Activated T-helper 1 cell treated with anti-CD3 and anti-CD28 coated beads, Interleukin-2, amount 50 U/mL, for 16 hours (primary cell): ENCODE data around the gene USP22.

Experiments used
- DNase-seq, 2 donors: peaks; one replicate each; pipeline ENCODE4 v3.0.0-alpha.2; 2020; ENCODE audit warnings: low read depth in 1 of 2, low spot score in 1 of 2

The USP22 gene

GRCh38 chr17:21021208-21021803 lies 21.5 kb downstream of the USP22 start:
- DNase-seq = no peak

- DNase-seq = no peak
Measured at GRCh38 chr17:21020622-21021021, 22.2 kb downstream of the USP22 start.

DNA sequence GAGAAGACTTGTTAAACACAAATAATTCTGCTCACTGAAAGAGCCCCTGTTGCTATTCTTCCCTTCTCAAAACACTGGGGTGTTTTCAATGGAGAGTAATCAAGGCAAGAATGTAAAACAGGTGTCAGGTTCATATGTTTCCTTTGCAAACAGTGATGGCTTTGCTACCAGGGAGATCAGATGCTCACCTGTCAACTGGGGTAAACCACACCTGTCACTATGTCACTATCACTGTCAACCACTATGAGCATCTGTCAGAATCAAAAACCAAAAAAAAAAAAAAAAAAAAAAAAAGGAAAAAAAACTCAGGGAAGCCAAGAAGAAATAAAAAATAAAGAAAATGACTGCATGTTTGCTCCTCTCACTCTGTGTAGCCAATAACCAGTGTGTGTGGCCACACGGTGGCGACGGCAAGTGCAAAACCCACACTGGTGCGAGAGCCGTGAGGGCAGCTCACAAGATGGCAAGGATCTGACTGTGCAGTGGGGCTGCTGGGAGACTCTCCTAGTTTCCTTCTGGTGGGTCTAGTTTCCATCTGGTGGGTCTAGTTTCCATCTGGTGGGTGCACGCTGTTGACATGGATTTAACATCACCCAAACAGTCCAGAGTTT lies 22.7 kb downstream of the USP22 start:
- DNase-seq = peak in 1 of 2 donors; percentile 18

DNA sequence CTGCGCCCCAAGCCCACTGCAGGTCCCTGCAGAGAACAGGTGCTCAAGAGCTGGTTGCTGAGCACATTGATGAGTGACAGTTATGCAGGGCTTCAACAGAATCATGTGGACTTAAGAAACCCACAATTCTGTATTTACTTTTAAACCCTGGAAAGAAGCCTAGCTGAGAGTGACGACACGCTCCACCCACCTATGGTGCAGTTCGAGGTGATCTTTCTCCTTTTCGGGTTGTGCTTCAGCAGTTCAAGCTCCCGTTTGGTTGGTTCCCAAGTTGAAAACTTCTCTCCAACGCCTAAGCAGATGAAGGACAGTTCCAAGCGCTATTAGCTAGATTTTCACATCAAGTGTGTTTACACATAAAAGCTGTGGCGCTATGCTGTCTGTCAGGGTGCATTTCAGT lies 23.9 kb downstream of the USP22 start:
- DNase-seq = no peak

DNA sequence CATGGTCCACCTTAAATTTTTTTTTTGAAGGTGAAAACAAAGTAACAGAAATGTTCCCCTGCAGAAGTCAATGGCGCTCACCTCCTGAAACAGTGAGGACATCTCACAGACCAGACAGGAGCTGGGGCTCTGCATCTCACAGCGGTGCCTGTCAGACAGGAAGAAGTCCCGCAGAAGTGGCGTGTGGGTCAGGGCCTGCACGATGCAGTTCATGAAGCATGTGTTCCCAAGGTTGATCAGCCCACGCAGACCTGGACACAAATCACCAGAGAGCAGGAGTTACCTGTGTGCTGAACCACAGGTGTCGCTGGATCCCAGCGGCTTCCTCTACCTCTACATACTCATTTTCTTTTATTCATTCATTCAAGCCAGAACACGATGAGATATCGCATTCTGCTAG lies 24.9 kb downstream of the USP22 start:
- DNase-seq = no peak

- DNase-seq = no peak
Measured at GRCh38 chr17:21017256-21017655, 25.6 kb downstream of the USP22 start.

DNA sequence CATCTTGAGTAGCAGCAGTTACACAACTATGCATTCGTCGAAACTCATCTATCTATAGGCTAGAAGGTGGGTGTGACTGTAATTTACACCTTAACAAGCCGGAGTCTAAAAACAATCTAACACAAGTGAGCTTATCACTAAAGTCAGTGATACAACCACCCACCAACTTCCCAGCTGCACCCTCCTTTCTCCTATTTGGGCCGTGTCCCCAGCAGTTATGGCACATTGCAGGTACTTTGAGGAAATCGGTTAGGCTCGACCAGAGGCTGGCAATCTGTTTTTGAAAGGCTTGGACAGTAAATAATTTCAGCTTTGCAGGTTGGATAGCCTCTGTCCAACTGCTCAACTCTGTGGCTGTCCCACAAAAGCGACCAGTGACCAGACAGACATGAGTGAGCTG lies 26.0 kb downstream of the USP22 start:
- DNase-seq = no peak

- no peak for DNase-seq
Measured at GRCh38 chr17:21015564-21015963, 27.2 kb downstream of the USP22 start.

GRCh38 chr17:21014498-21014897 lies 28.3 kb downstream of the USP22 start:
- no peak for DNase-seq

DNA sequence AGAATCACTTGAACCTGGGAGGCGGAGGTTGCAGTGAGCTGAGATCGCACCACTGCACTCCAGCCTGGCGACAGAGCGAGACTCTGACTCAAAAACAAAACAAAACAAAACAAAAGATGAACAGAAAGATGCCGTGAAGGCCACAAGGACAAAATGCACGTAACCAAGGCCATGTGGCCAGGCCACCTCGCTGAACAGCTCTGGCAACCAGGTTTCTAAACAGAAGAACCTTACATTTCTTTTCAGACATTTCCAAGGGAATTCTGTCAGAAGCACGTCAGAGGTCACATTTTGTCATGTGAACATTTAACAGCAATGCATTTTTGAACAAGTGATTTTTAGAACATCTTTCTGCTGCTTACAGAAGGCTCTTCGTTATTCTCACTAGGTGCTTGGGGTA lies 28.8 kb downstream of the USP22 start:
- DNase-seq = no peak

DNA sequence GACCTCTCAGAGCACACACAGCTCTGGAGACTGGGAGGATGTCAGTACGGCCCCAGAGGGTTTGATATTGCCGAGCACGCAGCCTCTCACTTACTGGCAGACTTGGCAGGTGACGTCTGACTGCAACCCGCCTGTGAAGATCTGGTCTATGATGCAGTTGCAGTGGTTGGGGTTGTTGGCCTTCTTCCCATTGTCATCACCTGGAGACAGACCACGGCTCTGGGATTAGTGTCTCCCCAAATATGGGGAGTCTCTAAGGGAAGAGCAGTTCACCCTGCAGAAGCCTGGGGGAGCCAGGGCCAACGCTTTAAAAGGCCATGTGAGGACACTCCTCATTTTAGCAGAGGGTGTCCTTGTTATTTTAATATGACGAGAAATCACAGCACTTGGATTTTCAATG lies 30.1 kb downstream of the USP22 start:
- no peak for DNase-seq

GRCh38 chr17:21010705-21011596 lies 31.9 kb downstream of the USP22 start:
- DNase-seq = no peak

- no peak for DNase-seq
Measured at GRCh38 chr17:21008992-21009671, 33.7 kb downstream of the USP22 start.

GRCh38 chr17:21008160-21008915 lies 34.5 kb downstream of the USP22 start:
- no peak for DNase-seq

DNA sequence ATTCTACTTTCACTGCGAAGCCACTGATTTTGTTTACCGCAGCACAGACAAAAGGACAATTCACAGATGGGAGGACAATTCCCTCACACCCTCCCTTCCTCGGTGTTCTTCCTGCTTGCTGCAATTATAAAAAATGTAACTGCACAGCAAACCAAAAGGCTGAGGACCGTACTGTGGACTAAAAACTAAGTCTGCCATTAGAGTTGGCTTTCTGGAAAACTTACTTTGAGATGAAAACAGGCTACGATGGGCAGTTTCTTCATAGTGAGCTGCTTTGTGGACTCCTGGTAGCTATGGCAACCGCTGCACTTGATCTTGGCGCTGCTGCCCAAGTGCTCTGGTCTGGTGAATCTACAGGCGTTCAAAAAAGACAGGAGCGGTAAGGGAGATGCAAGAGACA lies 35.2 kb downstream of the USP22 start:
- DNase-seq = no peak

DNA sequence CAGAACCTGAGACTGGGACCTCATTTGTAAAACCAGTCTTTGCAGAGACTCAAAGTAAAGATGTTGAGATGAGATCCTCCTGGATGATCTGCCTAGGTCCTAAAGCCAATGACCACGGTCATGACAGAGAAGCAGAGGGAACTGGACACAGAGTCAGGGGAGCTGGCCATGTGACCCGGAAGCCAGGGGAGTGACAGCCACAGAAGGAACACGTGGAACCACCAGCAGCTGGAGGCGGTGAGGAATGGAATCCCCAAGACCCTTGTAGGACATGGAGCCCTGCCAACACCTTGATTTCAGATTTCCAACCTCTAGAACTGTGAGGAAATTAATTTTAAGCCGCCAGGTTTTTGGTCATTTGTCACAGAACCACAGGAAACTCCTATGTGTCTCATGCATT lies 37.0 kb downstream of the USP22 start:
- no peak for DNase-seq

- DNase-seq = no peak
Measured at GRCh38 chr17:21005367-21005766, 37.4 kb downstream of the USP22 start.

- no peak for DNase-seq
Measured at GRCh38 chr17:21004016-21004930, 38.5 kb downstream of the USP22 start.

DNA sequence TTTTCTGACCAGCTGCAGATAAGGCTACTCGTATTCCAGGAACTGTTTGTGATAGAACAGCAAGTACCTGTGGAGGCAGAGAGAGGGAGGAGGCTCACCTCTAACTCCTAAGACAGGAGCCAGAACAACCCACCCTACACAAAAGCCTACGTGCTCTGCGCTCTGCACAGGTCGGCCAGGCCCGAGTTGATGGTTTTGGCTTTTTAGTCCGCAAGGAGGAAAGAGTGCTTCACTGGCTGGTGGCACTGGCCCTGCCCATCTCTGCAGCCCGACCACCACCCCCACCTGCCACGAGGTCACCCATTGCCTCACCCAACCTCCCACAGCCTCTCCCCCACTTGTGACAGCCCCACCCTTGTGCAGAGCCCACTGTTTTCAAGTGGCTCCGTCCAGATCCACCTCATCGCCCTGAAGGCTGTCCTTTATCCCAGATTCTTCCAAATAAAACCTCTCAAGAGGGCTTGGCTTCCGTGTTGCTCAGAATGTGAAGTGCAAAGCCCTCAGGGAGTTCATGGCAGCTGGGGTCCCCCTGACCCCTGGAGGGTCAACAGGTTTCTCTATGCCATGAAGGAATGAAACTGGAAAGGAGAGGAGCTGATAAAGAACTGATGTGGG lies 39.7 kb downstream of the USP22 start:
- DNase-seq = no peak
